Measurements from ENCODE around the gene HSH2D.

Gene HSH2D

DNA sequence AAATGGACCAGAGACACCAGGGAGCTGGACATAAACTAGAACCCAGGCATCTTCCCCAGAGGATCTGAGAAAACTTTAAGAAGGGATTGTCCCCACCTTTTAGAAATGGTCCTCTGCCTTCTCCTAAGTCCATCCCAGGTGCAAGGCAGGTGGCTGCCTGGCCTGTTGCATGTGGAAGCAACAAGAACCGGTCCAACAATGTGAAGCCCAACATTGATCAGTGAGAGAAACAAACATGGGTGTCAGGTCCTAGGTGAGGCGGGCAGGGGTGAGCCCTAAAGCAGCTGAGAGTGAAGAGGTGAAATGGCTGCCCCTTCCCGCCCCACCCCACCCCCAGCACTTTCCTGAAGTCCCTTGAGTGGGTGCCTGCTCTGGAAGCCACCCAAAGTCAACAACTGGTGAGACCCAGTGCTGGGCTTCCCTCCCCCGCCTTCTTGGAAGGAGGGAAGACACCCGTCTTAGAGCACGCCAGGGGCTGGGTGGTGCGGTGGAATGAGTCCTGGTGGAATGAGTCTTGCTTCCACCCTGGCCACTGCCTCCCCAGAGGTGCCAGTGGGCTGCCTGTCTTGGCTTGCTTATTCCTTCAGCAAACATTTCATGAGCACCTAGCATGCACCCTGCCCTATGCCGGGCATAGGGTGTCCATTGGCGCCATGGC, 55.9 kb downstream of the HSH2D start:
- DNase-seq: no peak

DNA sequence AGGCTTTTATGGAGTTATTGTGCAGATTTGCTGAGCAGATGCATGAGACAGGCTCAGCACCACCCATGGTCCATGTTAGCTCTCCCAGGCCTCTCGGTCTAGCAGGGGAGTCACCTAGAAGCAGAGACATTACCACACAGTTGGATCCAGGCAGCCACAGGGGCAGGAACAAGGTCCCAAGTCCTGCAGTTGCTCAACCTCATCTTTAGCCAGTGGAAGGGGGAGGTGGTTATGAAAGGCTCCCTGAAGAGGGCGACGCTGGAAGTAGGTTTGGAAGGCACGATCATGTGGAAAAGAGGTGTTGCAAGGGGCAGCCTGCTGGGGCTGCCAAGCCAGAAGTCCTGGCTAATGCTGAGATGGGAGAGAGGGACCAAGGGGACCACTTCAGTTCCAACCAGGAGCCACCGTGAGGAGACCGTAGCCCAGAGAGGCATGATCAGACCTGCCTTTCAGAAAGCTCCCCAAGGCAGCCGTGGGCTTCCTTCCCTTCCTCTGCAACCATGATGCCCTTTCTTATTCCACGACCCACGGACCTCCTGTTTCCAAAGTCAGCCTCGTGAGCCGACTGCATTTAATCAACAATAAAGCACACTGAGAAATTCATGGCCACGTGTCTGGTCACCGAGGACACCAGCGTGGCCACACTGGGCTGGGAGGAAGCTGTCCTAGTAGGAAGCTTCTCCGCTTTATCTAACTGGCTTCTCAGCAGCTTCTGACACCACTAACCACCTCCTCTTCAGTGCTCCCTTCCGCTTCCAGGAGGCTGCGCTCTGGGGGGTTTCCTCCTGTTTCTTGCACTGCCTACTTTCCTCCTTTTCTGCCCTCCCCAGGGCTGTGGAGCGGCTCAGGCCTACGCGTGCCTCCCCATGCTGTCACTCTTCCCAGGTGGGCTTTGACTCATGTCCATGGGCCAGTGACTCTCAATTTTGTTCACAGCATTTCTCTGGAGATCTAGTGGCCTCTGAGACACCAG, 56.8 kb downstream of the HSH2D start:
- DNase-seq: no peak

DNA sequence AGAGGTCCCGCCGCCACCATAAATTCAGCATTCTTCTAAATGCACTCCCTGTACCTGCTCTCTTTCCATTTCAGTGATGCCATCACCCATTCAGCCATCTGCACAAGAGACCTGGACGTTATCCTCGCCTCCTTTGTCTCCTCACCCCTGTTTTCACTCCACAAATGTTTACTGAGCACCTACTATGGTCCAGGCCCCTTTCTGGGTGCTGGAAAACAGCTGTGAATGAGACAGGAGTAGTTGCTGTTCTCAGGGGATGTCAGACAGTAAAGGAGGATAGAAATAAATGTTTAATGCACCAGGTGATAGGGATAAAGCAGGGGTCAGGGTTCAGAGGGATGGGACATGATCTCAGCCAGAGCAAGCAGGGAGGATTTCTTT, 57.5 kb downstream of the HSH2D start:
- DNase-seq: no peak

DNA sequence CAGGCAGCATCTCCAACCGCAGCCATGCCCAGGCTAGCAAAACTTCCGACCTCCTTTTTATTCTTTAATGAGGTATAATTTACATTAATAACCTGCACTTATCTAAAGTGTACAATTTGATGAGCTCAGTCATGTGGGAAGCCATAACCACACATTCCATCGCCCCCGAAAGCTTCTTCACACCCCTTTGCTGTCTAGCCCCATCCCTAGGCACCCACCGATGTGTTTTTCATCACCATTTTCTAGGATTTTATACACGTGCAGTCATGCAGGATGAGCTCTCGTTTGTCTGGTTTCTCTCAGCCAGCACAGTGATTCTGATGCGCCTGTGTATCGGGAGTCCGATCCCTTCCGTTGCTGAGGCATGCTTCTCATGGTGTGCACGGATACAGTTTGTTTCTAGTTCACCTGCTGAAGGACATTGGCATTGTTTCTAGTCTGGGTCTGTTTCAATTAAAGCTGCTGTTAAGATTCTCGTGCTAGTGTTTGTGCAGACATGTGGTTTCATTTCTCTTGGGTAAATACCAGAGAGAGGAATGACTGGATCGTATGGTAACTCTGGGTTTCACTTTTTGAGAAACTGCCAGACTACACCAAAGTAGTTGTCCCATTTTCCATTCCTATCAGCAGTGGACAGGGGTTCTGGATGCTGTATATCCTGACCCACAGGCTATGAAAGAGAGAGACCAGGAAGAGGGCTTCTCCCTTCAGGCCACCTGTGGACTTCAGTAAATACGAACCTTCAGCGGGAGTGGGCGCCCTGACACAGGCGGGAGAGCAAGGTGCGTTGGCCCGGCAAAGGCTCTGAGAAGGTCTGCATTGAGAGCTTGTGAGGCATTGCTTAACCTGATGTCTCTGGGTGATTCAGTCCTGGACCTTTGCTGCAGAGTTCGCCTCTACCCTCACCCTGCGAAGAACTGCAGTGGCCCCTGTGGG, 59.1 kb downstream of the HSH2D start:
- DNase-seq: no peak

DNA sequence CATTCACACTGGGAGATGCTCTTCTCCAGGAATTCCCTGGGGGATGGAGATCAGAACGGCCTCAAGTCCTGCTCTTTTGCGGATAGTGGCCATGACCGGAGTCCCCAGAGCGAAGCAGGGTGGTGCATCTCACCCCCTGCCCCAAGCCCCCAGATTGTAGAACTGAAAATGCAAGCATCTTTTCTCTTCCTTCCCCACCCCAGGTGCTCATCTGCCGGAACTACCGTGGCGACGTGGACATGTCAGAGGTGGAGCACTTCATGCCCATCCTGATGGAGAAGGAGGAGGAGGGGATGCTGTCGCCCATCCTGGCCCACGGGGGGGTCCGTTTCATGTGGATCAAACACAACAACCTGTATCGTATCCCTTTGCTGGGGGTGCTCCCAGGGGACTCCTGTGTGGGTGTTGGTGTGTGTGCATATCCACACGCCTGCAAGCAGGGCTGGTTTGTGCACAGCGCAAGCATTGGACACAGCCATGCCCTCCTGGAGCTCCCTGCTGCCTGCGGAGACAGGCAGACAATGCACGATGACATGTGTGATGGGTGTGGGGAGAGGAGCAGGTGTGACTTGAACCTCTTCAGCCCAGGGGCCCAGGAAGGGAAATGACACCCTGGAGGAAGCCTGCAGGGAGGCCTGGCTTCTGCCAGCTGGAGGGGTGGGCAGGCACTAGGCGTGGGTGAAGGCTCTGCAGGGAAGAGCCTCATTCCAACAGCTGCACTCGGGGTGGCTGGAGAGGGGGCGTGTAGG, 59.9 kb downstream of the HSH2D start:
- peak; percentile 33 for DNase-seq

DNA sequence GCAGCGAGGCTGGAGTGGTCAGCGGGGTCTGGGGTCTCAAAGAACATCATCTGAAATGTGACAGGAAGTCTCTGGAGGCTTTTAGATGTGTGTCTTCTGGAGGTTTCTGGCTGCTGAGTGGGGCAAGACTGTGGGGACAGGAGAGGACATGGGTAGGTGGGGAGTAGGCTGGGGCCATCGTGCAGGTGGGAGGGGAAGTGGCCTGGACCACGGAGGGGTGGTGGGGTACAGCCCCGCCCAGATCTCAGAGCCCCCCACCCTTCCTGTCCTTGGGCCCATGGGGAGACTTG, 60.5 kb downstream of the HSH2D start:
- no peak for DNase-seq

DNA sequence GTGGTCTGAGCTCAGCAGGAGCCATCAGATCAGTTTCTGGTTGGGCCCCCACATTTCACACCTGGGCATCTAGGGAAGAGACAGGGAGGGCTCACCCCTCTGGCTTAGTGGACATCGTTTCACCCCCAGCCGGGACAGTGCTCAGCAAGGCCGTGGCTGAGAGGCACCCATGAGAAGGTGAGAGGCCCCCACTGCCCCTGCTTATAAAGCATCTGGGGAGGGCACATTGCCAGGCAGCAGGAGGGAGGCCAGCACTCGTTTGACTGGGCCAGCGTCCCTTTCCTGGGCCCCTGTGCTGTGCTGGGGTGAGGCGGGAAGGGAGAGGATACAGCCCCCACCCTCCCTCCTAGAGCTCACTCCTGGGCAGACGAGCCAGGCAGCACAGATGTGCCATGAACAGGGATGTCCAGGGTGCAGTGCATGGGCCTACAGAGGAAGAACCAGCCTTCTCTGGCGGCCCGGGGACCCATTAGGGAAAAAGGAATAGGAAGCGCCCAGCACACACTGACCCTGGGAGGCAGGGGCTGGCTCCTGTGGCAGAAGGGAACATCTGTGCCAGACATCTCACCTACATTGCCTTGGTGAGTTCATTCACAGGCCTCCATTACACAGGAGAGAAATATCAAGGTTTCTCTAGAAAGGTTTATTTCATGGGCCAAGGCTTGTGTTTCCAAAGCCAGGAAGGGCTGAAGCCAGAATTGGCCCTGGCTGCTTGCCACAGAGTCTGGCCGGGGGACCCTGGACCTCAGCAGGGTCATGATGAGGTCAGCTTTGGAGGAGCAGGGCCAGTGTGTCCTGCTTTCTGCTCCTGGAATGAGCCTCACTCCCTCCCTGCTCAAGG, 61.9 kb downstream of the HSH2D start:
- no peak for DNase-seq

- DNase-seq: no peak
These were observed 62.6 kb downstream of the HSH2D start for GRCh38 chr19:16206046-16206605.

DNA sequence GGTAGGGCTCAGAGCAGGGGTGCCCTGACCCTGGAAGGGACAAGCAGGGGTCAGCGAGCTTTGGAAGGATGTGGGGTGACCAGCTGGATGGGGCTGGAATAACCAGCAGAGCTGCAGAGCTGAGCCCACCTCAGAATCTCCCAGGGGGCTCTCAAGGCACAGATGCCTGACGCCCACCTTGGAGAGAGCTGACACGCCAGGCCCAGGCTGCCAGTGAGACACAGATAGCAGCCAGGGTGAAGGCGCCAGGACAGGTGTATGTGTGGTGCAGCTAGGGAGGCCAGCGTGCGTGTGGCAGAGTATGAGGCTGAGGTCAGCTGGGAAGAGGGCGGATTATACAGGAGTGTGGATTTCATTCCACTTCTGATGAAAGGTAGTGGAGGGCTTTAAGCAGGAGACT, 63.2 kb downstream of the HSH2D start:
- no peak for DNase-seq

DNA sequence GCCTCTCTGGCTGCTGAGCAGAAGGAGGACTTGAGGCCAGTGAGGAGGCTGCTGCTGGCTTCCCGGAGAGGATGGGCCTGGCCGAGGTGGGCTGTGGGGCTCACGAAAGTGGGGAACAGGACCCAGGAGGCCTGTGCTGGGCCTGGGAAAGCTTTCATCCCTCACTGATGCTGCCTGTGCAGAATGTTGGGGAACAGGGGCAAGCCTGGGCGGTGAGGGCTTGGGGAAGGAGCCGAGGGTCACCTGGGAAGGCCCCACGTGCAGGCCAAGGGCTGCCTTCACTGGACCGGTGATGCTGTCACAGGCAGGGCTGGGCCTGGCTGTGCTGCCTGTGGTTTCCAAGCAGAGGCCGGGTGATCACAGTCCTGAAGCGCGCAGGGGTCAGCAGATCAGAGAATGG, 63.6 kb downstream of the HSH2D start:
- DNase-seq: no peak

DNA sequence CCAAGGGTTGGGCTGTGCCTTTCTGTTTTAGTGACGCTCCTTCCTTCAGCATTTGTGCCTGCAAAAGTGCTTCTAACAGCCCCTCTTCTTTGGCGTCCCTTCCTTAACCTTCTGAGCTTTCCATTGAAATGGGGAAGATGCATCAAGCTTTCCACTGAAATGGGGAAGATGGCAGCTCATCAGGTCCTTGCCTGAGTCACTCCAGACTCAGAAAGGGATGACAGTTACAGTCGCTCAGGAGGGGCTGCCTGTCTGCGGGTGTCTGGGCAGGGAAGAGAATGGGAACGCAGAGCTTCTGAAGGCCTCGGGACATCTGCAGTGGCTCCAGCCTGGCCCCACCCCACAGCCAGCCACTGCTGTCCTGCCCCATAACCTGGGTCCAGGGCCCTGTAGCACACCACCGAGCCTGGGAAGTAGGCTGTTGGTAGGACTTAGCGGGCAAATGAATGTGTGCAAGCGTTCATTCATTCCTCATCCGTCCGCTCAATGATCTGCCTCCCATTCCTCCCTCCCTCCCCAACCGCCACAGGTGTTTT, 64.1 kb downstream of the HSH2D start:
- no peak for DNase-seq

Data from NCI-H510A treated with DMSO at 0.1 percent for 48 hours (cell line).